Stimulated activated CD8-positive, alpha-beta memory T cell treated with anti-CD3 and anti-CD28 coated beads, Interleukin-12 subunit alpha, Interleukin-12 subunit beta, amount 100 ng/mL, for 4 hours (primary cell): ENCODE measurements around the gene PILRB.

Experiments used
- DNase-seq: peaks from one replicate; pipeline ENCODE4 v3.0.0-alpha.2; 2020; ENCODE audit warnings: low read depth

The PILRB gene

DNA sequence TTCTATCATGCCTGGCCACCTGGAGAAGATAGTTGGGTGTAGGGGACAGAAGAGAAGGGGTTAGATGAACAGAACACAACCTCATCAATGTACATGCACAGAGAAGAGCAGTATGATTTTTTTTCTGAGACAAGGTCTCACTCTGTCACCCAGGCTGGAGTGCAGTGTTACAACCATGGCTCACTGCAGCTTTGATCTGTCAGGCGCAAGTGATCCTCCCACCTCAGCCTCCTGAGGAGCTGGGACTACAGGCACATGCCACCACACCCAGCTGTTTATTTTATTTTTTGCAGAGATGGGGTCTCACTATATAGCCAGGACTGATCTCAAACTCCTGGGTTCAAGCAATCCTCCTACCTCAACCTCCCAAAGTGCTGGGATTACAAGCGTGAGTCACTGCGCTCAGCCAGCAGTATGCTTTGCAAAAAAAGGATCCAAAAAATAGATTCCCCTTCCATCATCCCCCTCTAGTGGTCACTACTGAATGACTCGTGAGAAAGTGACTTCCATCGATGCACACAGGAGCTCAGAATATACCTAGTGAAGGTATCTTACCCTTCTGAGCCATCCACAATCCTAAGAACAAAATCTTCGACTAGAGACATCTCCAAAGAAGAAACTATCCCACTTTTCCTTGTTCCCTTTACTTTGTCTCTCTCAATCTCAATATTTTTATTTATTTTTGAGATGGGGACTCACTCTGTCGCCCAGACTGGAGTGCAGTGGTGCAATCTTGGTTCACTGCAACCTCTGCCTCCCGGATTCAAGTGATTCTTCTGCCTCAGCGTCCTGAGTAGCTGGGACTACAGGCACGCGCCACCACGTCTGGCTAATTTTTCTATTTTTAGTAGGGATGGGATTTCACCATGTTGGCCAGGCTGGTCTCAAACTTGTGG, 49.6 kb downstream of the PILRB start:
- no peak for DNase-seq

DNA sequence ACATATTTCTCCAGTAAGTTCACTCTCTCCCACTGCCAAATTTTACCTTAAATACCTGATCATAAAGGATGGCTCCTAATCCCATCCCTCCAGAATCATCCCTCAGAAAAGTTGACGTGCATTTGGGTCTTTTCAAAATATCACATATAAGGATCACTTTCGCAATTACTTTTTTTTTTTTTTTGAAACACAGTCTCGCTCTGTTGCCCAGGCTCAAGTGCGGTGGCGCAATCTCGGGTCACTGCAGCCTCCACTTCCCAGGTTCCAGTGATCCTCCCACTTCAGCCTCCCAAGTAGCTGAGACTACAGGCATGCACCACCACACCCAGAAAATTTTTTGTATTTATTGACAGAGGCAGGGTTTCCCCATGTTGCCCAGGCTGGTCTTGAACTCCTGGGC, 53.2 kb downstream of the PILRB start:
- no peak for DNase-seq

DNA sequence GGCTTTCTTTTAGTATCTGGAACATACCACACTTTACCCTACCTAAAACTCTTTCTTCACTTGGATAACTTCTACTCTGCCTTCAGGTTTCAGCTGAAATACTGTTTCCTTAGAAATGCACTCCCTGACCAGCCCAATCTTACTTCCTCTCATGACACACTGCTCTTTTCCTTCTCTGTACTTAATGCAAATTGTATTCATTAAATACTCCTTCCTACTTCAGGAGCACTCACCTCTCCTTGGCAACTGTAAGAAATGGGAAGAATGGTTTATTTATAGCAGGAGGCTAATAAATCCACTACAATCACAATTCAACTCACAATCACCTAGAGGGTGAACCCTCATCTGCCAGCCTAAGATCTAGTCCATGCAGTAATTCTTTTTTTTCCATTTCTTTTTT, 55.4 kb downstream of the PILRB start:
- DNase-seq: no peak

DNA sequence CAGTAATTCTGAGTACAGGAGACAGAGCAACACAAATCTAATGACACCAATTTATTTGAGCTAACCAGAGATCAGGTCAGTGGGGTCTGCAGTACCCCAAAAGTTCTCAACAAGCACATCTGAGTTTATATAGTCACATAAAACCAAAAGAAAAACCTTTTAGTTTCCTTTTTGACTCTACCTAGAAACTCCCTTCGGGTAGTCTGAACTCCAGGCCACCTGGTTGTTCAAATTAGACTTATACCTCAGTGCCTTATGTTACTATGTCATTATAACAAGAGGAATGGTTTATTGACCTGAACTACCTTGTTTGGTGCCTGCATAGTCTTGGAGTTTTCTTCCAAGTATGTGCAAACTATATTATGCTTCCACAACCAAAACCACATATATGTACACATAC, 56.0 kb downstream of the PILRB start:
- DNase-seq: no peak

DNA sequence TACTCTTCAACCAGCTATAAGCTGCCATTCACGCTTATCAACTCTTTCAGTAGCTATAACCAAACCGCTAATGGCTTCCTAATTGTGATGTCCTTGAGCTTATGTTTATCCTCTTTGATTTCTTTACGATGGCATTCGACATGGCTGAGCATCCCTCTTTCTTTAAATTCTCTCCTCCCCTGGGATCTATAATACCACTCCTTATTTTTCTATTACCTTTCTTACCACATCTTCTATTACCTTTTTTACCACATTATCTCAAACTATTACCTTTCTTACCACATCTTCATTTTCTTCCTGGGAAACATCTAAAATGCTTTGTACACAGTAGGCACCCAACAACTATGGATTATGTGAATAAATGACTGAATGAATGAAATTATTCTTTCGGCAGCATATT, 57.5 kb downstream of the PILRB start:
- no peak for DNase-seq
